ENCODE measurements around the gene SLC43A3.

Gene SLC43A3

GRCh38 chr11:57426929-57427726, at the start of gene SLC43A3:
Gene SLC43A3 (minus strand): TSS chr11:57427121. CDS start chr11:57426172, 949 bp downstream.
- peak; percentile 87 for DNase-seq

GRCh38 chr11:57476047-57476756, 49.3 kb upstream of the SLC43A3 start:
- DNase-seq = no peak

- DNase-seq = no peak
Measured at GRCh38 chr11:57475671-57476046, 48.7 kb upstream of the SLC43A3 start.

- DNase-seq = no peak
Measured at GRCh38 chr11:57475191-57475590, 48.3 kb upstream of the SLC43A3 start.

- DNase-seq = no peak
Measured at GRCh38 chr11:57474803-57475115, 47.8 kb upstream of the SLC43A3 start.

- no peak for DNase-seq
Measured at GRCh38 chr11:57474017-57474802, 47.3 kb upstream of the SLC43A3 start.

GRCh38 chr11:57473285-57473841, 46.4 kb upstream of the SLC43A3 start:
- no peak for DNase-seq

- DNase-seq = no peak
Measured at GRCh38 chr11:57471496-57471895, 44.6 kb upstream of the SLC43A3 start.

GRCh38 chr11:57469268-57469667, 42.3 kb upstream of the SLC43A3 start:
- DNase-seq = no peak

- DNase-seq = no peak
Measured at GRCh38 chr11:57468276-57468675, 41.4 kb upstream of the SLC43A3 start.

GRCh38 chr11:57467508-57468157, 40.7 kb upstream of the SLC43A3 start:
- no peak for DNase-seq

GRCh38 chr11:57466680-57467079, 39.8 kb upstream of the SLC43A3 start:
- no peak for DNase-seq

- DNase-seq = no peak
Measured at GRCh38 chr11:57464539-57465181, 37.7 kb upstream of the SLC43A3 start.

GRCh38 chr11:57463671-57464538, 37.0 kb upstream of the SLC43A3 start:
- DNase-seq = no peak

GRCh38 chr11:57462597-57462996, 35.7 kb upstream of the SLC43A3 start:
- DNase-seq = no peak

GRCh38 chr11:57461841-57462489, 35.0 kb upstream of the SLC43A3 start:
- no peak for DNase-seq

GRCh38 chr11:57460758-57461749, 34.1 kb upstream of the SLC43A3 start:
- no peak for DNase-seq

GRCh38 chr11:57460022-57460757, 33.3 kb upstream of the SLC43A3 start, which contains the start of gene RTN4RL2:
Gene RTN4RL2 (plus strand): TSS chr11:57460528. CDS start chr11:57460866, 338 bp downstream.
- no peak for DNase-seq
